ENCODE data around the gene AZIN2. TPM values are rescaled to one million over a fixed set of nuclear protein-coding genes. Genes with fewer than 3 reads are reported as not detected.

The AZIN2 gene
- total and polyA plus RNA-seq, 2 of the 8 experiments (the other 6 are each of a cell fraction or from before 2014, with no cell fraction given), result 0.22 to 0.91 TPM

- no peak for TF ChIP-seq SAP30 (IDR thresholded peaks at IDR 0.05; ENCODE audit: insufficient read depth, insufficient replicate concordance, low read length)
- no peak for TF ChIP-seq MAFK (IDR thresholded peaks at IDR 0.05; ENCODE audit: low read depth, low read length)
- TF ChIP-seq SP2 (IDR thresholded peaks at IDR 0.05; ENCODE audit: low read length), result no peak
- TF ChIP-seq PHF8 (conservative IDR thresholded peaks at IDR 0.05; ENCODE audit: low read depth, low read length), result no peak
- TF ChIP-seq CEBPB (IDR thresholded peaks at IDR 0.05; ENCODE audit: low read depth, low read length), result peak; percentile 58; the same call in 1 of the 2 replicates
- no peak for TF ChIP-seq JUN (IDR thresholded peaks at IDR 0.05; ENCODE audit: low read depth, low read length)
- no peak for TF ChIP-seq CBX8 (IDR thresholded peaks at IDR 0.05; ENCODE audit: borderline replicate concordance, low read depth, low read length)
- no peak for TF ChIP-seq SUZ12 (IDR thresholded peaks at IDR 0.05; ENCODE audit: low read length)
- TF ChIP-seq SIRT6 (IDR thresholded peaks at IDR 0.05; ENCODE audit: low read length), result no peak
- TF ChIP-seq GTF2F1 (IDR thresholded peaks at IDR 0.05; ENCODE audit: borderline replicate concordance, low read depth, low read length), result no peak
- no peak for TF ChIP-seq EP300 (IDR thresholded peaks at IDR 0.05; ENCODE audit: borderline replicate concordance in 1 of 2, low read depth in 2 of 2, low read length in 2 of 2)
- no peak for TF ChIP-seq HDAC6 (IDR thresholded peaks at IDR 0.05; ENCODE audit: low read depth, low read length)
- TF ChIP-seq TAF1 (IDR thresholded peaks at IDR 0.05; ENCODE audit: low read depth, low read length), result no peak
- TF ChIP-seq TAF7 (optimal IDR thresholded peaks at IDR 0.05; ENCODE audit: borderline replicate concordance, low read depth, low read length), result no peak
- TF ChIP-seq USF2 (IDR thresholded peaks at IDR 0.05; ENCODE audit: low read length), result peak; percentile 92
- TF ChIP-seq CTCF (IDR thresholded peaks at IDR 0.05; ENCODE audit: control extremely low read depth in 1 of 3, insufficient read depth in 1 of 3, low read depth in 1 of 3, low read length in 3 of 3), result peak; percentile 22 to 71 (median 70); a peak in 3 of 4 replicates
- TF ChIP-seq POLR2AphosphoS5 (IDR thresholded peaks at IDR 0.05; ENCODE audit: low read depth, low read length), result no peak
- TF ChIP-seq SIX5 (IDR thresholded peaks at IDR 0.05; ENCODE audit: low read depth, low read length), result no peak
- TF ChIP-seq, protein P1, sequence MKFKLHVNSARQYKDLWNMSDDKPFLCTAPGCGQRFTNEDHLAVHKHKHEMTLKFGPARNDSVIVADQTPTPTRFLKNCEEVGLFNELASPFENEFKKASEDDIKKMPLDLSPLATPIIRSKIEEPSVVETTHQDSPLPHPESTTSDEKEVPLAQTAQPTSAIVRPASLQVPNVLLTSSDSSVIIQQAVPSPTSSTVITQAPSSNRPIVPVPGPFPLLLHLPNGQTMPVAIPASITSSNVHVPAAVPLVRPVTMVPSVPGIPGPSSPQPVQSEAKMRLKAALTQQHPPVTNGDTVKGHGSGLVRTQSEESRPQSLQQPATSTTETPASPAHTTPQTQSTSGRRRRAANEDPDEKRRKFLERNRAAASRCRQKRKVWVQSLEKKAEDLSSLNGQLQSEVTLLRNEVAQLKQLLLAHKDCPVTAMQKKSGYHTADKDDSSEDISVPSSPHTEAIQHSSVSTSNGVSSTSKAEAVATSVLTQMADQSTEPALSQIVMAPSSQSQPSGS (IDR thresholded peaks at IDR 0.05; ENCODE audit: low read length), result no peak
These were observed 38.7 kb downstream of the AZIN2 start (continued) for GRCh38 chr1:33119532-33120217.

All from H1 (cell line).